Mesothelial cell of epicardium (in vitro differentiated cells): Measurements from ENCODE around the gene LRIG1. TPM values are rescaled to one million over a fixed set of nuclear protein-coding genes. Genes with fewer than 3 reads are reported as not detected.

Experiments used
- DNase-seq, 2 experiments: peaks; one replicate each; pipeline ENCODE4 v3.0.0; 2021; ENCODE audit warnings: low spot score in 2 of 2; ENCODE audit not compliant: unreplicated experiment in 2 of 2
- H3K27ac Mint-ChIP-seq: 2 replicates; pipeline ENCODE4 v1.8.0; 2021; ENCODE audit warnings: mixed read lengths
- H3K27me3 Mint-ChIP-seq: 2 replicates; pipeline ENCODE4 v1.8.0; 2021; ENCODE audit warnings: low read depth, mixed read lengths
- H3K36me3 Mint-ChIP-seq: 2 replicates; pipeline ENCODE4 v1.8.0; 2021; ENCODE audit warnings: mixed read lengths
- H3K4me1 Mint-ChIP-seq: 2 replicates; pipeline ENCODE4 v1.8.0; 2021; ENCODE audit warnings: mixed read lengths
- H3K4me3 Mint-ChIP-seq: 2 replicates; pipeline ENCODE4 v1.8.0; 2021; ENCODE audit warnings: mild to moderate bottlenecking, moderate library complexity, mixed read lengths
- H3K9me3 Mint-ChIP-seq: 2 replicates; pipeline ENCODE4 v1.8.0; 2021; ENCODE audit warnings: mixed read lengths
- CTCF ChIP-seq: fragments of 200-600 bp; sonication (generic); IDR thresholded peaks from one replicate; pipeline ENCODE4 v1.5.0; 2021; ENCODE audit warnings: antibody characterized with exemption; ENCODE audit not compliant: unreplicated experiment
- total RNA-seq: library from RNA; stranded (reverse); gene quantifications from 3 replicates; pipeline ENCODE4 v1.2.1, GENCODE V29; 2021

The LRIG1 gene
- total RNA-seq, 1 donor from 2014 or later: 5.5 TPM

GRCh38 chr3:66413151-66413751, 87.6 kb downstream of the LRIG1 start:
- Mint-ChIP-seq H3K27ac (no peak overlapping the region), H3K4me1 (peaks cover 9% of the 10 kb centered on the region), H3K4me3 (no peak overlapping the region), H3K27me3 (no peaks in the 10 kb centered on the region), H3K36me3 (no peaks in the 10 kb centered on the region), H3K9me3 (no peaks in the 10 kb centered on the region)
- DNase-seq: no peak
- no peak for TF ChIP-seq CTCF

GRCh38 chr3:66411961-66412887, 88.6 kb downstream of the LRIG1 start:
- TF ChIP-seq CTCF: no peak
- Mint-ChIP-seq H3K9me3 (no peaks in the 10 kb centered on the region), H3K36me3 (no peaks in the 10 kb centered on the region), H3K27me3 (no peaks in the 10 kb centered on the region), H3K4me3 (no peak overlapping the region), H3K27ac (no peak overlapping the region), H3K4me1 (peaks cover 15% of the 10 kb centered on the region)
- DNase-seq: no peak

- H3K27ac Mint-ChIP-seq: no peak overlapping the region
- no peaks in the 10 kb centered on the region for H3K9me3 Mint-ChIP-seq
- no peaks in the 10 kb centered on the region for H3K36me3 Mint-ChIP-seq
- peaks cover 11% of the 10 kb centered on the region for H3K4me1 Mint-ChIP-seq
- DNase-seq: no peak
- no peak overlapping the region for H3K4me3 Mint-ChIP-seq
- no peaks in the 10 kb centered on the region for H3K27me3 Mint-ChIP-seq
- no peak for TF ChIP-seq CTCF
Measured at GRCh38 chr3:66411474-66411873, 89.3 kb downstream of the LRIG1 start.

- Mint-ChIP-seq H3K36me3 (no peaks in the 10 kb centered on the region), H3K27ac (no peak overlapping the region)
Measured at GRCh38 chr3:66410976-66411375, 89.8 kb downstream of the LRIG1 start.

More at GRCh38 chr3:66410976-66411375, 89.8 kb downstream of the LRIG1 start:
- DNase-seq: no peak
- Mint-ChIP-seq H3K27me3 (no peaks in the 10 kb centered on the region), H3K4me3 (no peak overlapping the region), H3K4me1 (peaks cover 6% of the 10 kb centered on the region), H3K9me3 (no peaks in the 10 kb centered on the region)
- TF ChIP-seq CTCF: no peak
